Activated CD4-positive, CD25-positive, alpha-beta regulatory T cell (primary cell): ENCODE measurements around the gene TBC1D14.
"Not testable (repeated sequence)": the region's sequence is repeated elsewhere in the genome, so short reads cannot be mapped to it uniquely, and the experiment has no call there.

Experiments used
- DNase-seq, 4 experiments: peaks; one replicate each; lab custom pipeline; 2025; lab: John Stamatoyannopoulos, UW

TBC1D14 gene

DNA sequence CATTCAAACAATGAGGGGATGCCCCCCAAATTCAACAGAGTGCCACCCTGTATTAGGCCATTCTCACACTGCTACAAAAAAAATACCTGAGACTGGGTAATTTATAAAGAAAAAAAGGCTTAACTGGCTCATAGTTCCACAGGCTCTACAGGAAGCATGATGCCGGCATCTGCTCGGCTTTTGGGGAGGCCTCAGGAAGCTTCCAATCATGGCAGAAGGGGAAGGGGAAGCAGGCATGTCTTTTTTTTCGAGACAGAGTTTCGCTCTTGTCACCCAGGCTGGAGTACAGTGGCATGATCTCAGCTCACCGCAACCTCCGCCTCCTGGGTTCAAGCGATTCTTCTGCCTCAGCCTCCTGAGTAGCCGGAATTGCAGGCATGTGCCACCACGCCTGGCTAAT lies 18.7 kb upstream of the TBC1D14 start:
- DNase-seq, result not testable (repeated sequence)

DNA sequence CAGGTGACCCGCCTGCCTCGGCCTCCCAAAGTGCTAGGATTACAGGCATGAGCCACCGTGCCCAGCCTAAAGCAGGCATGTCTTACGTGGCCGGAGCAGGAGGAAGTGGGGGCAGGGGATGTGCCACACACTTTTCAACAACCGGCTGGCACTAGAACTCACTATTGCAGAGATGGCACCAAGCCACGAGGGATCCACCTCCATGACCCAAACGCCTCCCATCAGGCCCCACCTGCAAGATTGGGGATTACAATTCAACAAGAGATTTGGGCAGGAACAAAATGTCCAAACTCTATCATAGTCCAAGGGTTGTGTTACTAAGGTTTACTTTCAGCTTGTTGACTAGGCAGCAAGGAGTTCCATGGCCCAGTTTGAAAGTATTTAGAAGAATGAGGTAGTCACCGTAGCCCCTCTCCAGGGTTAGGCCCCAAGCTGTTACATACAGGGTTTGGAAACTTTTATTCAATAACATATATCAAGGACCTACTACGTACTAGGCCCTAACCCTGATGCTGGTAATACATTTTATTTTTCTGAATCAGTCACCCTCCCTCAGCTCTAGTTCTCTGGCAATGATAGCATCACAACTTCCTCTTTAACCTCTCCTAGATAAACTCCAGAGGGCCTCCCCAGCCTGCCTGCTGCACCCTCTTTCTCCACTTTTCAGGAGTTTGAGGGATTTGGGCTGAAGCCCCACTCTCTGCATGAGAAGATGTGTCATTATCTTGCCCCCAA lies 18.0 kb upstream of the TBC1D14 start:
- no peak for DNase-seq

DNA sequence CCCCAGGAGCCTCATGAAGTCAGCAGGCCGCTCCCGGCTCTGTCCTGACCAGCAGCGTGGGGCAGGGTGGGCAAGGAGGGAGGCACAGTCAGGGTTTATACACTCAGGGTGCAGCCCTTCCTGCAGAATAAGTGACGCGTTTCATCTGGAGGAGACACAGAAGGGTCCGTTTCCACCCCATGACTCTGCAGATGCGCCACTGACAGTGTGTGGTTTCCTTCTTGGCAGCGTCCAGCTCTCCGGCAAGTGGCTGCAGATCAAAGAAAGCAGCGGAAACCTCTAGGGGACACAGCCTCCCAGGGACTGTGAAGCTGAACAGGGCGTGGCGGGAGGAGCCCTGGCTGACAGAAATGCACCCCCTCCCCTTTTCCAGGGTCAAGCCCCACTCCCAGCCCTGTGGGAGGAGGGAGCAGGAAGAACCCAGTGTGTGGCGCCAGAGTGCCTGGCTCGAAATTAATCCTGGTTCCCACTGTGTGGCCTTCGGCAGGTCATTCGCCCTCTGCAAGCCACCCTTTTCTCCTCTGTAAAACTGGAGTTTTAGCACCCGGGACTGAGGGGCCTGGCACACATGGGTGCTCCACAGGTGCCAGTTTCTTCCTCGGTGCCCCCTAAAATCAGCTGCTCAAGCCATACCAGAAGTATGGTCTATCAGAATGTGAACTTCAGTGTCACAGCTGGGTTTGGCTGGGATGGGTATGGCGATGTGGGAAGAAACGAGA lies 17.3 kb upstream of the TBC1D14 start:
- no peak for DNase-seq

DNA sequence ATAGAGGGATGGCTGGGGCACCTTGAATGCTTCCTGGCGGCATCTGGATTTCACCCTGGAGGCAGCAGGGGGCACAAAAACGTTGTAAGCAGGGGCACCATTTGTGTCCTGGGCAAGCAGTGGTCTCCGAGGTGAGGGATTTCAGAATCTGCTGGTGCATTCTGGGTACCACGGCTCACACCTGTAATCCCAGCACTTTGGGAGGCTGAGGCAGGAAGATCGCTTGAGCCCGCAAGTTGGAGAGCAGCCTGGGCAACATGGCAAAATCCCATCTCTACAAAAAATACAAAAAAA lies 16.8 kb upstream of the TBC1D14 start:
- no peak for DNase-seq

DNA sequence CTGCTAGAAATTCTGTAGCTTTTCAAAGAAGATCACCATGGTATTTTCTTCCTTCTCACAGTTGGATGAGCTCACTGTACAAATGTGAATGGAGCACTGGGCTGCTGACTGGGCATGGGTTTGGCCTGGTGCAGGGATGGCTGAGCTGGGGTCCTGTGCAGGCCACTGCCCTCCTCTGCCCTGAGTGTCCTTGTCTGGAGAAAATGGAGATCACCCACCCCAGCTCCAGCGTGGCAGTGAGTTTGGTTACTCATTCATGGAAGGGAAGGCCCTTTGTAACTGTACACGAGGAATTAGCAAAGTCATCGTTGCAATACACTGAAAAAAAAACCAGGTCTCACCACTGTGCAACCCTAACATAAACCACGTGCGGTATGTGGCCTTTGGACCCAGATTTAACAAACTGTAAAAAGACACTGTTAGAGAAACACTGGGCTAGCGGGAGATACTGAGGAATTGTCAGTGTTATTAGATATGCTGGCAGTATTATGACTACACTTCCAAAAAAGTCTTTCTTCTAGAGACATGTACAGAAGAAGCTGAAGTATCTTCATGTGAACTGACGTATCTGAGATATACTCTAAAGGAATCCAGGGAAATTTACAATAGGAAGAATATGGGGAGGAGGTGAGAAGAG lies 16.1 kb upstream of the TBC1D14 start:
- DNase-seq, result no peak

DNA sequence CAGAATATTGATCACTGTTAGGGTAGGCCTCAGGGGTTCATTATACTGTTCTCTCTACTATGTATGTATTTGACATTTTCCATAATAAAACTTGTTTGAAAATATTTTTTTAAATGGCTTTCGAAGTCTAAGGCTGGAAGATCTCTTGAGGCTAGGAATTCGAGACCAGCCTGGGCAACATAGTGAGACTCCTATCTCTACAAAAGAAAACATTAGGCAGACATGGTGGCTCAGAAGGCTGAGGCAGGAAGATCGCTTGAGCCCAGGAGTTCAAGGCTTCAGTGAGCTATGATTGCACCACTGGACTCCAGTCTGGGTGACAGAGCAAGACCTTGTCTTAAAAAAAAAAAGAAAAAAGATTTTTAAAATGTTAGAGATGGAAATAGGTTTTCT lies 15.5 kb upstream of the TBC1D14 start:
- no peak for DNase-seq

DNA sequence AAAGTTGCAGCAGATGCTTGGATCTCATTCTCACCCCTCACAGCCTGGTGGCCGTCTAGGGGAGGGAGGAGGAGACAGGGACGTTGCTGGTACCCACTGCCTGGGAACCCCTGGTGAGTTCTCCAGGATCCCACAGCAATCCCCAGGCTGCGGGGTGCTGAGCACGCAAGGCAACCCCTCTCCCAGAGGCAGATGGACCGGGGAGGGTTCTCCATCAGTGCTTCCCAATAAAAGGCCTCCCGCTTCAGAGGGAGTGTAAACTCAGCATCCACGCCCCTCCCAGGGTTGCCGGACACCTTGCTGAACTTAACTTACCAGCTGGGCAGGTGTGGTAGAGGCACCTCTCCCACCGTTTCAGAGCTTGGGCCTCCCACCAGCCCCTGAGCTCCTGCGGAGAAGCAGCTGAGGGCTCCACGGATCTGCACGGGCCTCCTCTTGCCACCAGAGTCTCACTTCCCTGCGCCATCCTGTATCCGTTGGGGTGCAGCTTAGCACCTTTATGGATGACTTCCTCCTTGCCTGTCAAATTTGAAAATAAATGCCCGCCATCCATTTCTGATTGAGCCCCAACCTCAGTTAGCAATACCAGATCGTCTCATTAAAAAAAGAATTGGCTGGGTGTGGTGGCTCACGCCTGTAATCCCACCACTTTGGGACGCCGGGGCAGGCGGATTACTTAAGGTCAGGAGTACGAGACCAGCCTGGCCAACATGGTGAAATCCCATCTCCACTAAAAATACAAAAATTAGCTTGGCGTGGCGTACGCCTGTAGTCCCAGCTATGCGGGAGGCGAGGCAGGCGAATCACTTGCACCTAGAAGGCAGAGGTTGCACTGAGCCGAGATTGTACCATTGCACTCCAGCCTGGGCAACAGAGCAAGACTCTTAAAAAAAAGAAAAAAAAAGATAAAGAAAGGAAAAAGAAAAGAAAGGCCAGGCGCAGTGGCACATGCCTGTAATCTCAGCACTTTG lies 14.8 kb upstream of the TBC1D14 start:
- no peak for DNase-seq

DNA sequence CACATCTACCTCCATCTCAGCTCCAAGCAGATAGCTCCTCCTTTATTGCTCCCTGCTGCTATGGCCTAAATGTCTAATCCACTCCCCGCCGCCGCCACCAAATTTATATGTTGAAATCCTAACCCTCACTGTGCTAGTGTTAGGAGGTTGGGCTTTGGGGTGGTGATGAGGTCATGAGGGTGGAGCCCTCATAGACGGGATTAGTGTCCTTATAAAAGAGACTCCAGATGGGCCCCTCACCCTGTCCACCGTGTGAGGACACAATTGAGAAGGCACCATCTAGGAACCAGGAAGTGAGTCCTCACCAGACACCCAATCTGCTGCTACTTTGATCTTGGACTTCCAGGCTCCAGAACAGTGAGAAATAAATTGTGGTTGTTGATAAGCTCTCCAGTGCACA lies 13.6 kb upstream of the TBC1D14 start:
- no peak for DNase-seq

DNA sequence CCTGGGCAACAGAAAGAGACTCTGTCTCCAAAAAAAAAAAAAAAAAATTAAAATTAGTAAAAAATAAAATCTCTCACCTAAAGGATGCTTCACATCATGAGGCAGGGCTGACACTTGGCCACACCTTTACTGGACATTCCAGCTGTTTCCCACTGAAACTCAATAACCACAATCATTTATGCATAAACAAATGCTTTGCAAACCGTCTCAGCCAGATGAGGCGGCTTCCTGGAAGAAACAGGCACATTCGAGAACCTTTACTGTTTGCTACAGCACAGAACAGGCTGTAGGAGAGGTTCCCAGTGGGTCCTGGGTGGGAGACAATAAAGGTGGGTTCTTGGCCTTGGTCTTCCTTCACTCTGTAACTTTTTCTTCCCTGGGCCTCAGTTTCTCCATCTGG lies 10.9 kb upstream of the TBC1D14 start:
- DNase-seq, result no peak

DNA sequence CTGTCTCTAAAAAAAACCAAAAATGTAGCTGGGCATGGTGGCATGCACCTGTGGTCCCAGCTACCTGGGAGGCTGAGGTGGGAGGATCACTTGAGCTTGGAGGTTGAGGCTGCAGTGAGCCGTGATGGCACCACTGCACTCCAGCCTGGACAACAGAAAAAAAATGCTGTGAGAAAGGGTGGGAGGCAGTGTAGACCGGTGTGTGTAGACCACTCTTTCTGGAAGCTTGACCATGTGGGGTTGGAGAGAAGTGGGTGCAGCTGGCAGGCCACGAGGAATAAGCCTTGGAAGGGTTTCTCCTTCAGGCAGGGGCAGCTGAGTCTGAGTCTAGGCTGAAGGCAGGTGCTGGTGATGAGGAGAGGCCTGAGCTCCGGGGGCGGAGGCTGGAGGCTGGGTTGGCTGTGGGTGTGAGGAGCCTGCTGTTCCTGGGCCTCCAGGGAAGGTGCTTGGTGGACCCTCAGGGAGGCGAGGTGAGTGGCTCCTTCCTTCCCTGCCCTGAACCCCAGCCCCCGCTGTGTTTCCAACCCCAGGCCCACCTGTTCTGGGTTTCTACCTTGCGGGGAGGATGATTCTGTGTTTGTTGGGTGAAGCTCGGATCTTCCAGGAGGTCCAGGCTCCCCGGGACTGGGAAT lies 9.3 kb upstream of the TBC1D14 start:
- no peak for DNase-seq

DNA sequence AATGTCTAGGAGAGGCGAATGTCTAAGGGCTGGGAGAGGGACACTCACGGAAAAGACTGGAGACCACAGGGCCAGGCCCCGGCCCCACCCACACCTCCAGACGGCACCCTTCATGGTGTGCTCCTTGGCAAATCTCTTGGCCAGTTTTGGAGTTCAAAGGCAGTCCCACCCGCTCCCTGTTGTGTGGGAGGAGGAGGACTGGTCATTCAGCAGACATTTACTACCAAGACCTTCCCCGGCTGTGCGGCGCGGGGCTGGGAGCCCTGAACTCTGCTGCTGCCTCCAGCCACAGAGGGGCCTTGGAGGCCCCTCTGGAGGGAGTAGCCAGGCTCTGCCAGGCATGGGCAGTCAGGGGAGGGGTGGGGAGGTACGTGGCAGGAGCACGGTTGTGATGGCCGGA lies 8.7 kb upstream of the TBC1D14 start:
- no peak for DNase-seq

DNA sequence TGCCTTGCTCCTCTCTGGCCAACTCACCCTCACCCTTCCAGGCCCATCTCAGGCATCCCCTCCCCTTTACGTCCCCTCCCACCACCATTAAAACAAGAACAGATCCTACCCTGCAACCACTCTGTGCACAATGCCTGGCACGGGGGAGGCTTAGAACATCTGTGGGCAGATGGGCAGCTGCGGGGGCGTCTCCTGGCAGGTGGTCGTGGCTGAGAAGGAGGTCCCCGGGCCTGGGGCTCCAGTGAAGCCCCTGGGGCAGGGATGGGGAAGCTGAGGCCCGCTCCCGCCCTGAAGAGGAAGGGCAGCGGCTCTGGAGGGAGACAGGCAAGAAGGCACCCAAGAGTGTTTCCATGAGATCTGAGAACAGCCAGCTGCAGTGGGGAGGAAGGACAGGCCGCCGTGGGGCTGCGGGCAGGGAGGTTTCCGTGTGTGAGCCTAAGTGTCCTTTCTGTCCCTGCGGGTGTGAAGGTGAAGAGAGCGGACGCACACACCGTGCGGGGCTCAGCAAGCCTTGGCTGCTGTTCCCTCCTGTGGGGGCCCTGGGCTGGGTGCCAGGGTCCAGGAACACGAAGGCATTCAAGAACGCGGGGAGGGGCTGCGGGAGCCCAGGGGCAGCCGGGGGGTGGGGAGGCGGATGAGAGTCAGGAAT lies 7.8 kb upstream of the TBC1D14 start:
- DNase-seq, result no peak

DNA sequence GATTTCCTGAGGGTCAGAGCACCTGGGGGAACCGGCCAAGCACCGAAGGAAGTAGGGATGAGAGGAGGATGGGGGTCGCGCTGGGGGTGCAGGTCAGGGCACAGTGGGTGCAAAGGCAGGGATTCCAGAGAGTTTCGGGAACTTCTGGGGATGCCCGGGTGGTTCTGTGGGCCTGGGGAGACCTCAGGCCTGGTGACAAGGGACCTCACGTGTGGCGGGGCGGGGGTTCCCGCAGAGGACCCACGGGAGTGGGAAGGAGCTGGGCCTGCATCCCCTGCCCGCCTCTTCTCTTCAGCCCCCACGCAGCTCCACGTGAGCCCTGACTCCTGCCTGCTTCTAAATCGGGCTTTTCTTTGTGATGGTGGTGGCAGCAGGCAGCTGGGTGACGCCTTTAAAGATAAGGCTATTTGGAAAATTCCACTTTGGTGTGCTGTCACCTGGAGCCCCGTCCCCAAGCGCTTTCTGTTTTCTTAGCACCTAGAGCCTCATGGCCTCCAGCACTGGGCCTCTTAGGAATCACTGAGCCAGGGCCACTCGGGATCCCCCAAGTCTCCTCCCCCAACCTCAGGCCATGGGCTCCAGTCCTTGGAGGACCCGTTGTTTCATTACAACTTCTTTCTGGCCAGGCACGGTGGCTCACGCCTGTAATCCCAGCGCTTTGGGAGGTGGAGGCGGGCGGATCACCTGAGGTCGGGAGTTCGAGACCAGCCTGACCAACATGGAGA lies 7.1 kb upstream of the TBC1D14 start:
- DNase-seq, result no peak

DNA sequence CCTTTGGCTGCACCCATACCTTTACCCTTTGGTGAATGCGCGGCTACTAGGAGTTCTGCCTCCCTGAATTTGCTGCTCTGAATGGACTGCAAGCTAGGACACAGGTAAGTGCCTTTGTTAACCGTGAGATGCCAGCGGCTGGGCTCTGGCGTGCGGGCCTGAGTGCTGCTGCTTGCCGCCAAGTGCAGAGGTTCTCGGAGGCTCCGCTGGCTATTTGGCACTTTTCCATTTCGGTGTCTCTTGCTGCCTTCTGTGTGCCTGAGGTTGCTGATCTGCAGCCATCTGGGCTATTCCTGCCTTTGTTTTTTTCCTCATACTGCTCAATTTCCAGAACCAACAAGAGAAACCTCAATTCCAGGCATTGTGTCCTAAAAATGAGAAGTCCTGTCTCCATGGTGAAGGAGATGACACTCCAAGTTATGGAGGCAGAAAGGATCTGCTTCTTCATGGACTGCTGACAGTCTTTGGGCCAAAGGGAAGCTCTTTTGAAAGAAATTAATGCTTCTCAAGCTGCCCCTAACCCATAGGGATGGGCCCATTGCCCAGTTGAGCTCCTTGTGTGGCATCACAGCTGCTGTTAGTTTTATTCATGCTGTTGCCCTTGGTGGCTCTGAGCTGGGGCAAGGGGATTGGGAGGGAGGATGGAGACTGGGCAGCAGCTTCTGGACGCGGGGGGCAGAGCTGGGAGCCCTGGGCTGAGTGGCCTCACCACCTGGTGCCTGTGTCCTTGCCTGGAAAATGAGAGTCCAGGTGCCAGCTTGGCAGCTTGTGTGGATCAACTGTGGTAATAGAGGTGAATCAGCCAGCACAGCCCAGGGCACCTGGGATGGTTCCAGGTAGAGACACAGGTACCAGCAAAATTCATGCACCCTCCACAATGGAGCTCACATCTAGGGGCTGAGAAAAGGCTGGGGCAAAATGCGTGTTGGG lies 3.8 kb upstream of the TBC1D14 start:
- no peak for DNase-seq

DNA sequence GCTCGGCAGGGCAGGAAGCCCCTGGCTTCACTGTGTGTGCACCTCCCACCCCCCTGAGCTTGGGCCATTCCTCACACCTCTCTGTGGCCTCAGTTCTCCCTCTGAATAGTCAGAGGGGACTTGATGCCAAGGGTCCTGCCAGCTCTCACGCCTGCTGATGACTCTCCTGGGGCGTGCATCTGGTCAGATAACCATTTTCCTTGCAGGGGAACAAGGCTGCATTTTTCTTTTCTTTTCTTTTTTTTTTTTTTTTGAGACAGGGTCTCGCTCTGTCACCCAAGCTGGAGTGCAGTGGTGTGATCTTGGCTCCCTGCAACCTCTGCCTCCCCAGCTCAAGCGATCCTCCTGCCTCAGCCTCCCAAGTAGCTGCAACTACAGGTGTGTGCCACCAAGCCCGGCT lies 3.1 kb upstream of the TBC1D14 start:
- DNase-seq, result not testable (repeated sequence)

DNA sequence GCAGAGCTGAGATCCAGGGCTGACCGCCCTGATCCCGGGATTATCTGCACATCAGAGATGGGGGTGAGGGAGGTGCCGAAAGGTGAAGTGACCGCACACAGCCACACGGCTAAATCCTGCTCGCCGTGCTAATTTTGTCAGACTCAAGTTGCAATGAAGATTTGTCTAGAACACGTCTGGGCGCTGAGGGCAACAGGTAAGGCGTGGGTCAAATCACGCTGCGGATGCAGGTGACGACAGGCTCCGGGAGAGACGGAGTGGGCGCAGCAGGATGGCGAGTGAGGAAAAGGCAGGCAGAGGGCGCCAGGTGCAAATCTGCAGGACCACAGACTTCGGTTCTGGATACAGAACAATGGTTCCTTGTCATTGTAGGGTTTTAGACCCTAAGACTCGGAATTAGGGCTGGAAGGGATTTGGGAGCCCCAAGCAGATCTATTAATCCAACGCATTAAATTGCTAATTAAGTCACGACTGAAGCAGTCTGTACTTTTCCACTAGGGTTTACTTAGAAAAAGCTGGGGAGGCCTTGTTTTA lies 1.9 kb upstream of the TBC1D14 start:
- DNase-seq, result no peak

DNA sequence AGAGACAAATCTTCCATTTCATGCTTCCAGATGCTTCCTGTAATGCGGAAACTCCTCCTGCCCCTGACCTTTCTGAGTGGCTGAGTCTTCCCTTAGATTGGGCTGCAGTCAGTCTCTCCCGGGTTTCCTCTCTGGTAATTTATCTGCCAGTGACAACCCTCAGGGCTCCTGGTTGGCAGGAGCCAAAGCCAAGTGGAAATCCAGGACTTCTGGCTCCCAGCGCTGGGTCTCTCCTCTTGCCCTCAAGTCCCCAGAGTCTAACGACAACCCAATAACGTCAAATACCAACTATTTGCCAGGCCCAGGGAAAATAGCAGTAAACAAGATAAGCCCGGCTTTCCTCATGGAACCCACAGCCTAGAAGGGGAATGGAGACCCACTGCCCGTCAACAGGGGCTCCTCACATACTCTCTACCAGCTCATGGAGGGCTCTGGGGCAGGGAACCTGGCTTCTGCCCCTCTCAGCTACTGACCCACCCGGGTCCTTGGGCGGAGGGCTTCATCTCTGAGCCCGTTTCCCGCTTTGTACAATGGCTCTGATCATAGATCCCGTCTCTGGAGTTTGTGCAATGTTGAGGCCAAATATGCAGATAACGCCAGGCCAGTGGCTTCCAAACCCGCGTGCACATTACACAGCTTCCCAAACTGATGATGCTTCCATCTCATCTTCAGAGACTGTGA lies 1.1 kb upstream of the TBC1D14 start:
- DNase-seq, result no peak

DNA sequence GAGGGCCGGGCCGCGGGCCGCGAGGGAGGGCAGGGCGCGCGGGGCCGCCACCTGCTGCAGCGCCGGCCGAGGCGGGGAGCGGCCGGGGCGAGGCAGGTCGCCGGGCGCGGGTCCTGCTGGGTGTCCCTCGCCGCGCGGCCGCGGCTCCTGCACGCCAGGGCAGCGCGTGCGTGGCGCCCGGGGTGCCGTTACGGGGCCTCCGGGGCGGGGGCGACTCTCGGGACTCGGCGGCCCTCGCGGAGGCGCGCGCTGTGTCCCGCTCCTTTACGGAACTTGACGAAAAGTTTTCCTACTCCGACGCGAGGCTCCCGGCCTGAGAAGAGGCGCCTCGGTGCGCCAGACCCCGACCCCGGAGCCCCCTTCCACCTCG lies 329 bp downstream of the TBC1D14 start:
- no peak for DNase-seq
